SK-N-MC (cell line): ENCODE measurements around the gene MPHOSPH9.

Source experiments
- EZH2 ChIP-seq: fragments of 200-600 bp; sonication (generic); IDR thresholded peaks from one replicate; pipeline ENCODE4 v1.6.1; 2017; ENCODE audit warnings: antibody characterized with exemption
- FOXP2 ChIP-seq: optimal IDR thresholded peaks from 2 replicates; pipeline ENCODE3; 2011; ENCODE audit warnings: mild to moderate bottlenecking, moderate library complexity; ENCODE audit not compliant: insufficient read depth; ENCODE audit errors: extremely low read length, control extremely low read depth
- POLR2AphosphoS5 ChIP-seq: IDR thresholded peaks from 2 replicates; pipeline ENCODE4 v1.6.1; 2012; ENCODE audit warnings: mild to moderate bottlenecking, low read depth, low read length, borderline replicate concordance

DNA sequence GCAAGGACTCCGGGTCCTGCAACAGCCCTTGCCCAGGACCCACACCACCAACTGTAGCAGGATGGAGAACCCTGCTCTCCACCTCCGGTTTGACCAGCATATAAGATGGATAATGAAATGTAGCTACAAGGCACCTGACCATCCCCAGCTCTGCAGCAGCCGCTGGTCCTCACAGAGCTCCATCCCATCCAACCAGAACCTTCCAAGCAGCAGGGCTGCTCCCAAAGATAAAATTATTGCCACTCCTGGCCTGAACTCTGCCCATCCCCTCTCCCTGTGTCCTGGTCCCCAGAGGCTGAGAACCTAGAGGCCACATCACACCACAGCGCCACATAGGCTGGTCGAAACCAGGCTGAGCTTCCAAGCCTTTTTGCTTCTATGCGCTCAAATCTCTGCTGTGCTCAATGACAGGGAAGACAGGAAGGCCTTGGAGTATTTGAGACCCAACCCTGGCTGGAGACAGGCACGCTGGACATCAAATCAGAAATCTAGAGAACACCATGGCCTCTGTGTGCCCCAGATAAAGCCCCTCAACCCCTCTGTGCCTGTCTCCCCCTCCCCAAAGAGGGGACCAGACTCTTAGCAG is 34.5 kb upstream of the MPHOSPH9 start:
- TF ChIP-seq EZH2 (no peak), POLR2AphosphoS5 (no peak), FOXP2 (no peak)
